HL-60/S4 treated with phorbol 12-myristate 13-acetate at 8.2 ng/mL for 4 days and 3 days (cell line): Measurements from ENCODE around the gene SCYL3.
"Not testable (repeated sequence)": the region's sequence is repeated elsewhere in the genome, so short reads cannot be mapped to it uniquely, and the experiment has no call there.

Experiments used
- in situ Hi-C: fragments of 300-500 bp; cut with MboI; formaldehyde crosslinking; loops from 2 replicates; pipeline ENCODE4 v1.15.0; 2022; ENCODE audit warnings: low sequenced_read_pairs

SCYL3 gene

DNA sequence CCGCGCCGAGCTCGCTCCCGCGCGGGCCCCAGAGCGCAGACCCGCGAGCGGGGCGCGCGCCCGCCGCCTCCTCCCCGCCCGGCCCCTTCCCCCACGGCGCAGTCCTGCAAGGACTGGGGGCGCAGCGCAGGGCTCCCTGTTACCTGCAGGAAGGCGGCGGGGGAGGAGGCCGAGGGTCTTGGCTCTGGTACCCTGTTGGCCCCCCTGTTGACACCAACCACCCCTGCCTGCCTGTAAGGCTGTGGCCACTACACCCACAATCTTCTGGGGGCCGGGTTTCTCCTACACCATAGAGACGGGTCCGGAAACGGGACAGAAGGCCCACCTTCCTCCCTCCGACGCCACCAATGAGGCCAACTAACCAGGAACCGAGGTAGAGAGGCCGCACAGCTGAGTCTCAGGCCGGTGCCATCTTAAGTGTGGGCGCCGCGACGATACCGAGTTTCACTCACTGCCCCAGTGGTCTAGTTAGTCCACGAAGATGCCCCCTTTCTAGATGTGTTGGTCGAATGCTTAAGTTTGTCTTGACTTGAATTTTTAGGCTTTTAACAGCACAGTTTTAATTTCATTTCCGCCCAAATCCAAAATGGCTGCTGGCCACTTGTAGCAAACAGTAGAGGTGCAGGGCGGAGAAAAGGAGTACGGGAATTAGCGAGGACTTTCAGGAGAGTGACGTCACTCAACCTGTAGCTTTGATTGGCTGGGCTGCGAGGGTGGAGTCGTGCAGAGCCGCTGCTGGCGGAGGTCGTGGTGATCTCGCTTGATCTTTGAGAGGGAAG, at the start of gene SCYL3:
TSS of gene SCYL3 (minus strand) at position 252 of the 779 bp plus-strand sequence. CDS start 5,056 bp downstream, outside the sequence.
- in situ Hi-C loops = no loop called here

DNA sequence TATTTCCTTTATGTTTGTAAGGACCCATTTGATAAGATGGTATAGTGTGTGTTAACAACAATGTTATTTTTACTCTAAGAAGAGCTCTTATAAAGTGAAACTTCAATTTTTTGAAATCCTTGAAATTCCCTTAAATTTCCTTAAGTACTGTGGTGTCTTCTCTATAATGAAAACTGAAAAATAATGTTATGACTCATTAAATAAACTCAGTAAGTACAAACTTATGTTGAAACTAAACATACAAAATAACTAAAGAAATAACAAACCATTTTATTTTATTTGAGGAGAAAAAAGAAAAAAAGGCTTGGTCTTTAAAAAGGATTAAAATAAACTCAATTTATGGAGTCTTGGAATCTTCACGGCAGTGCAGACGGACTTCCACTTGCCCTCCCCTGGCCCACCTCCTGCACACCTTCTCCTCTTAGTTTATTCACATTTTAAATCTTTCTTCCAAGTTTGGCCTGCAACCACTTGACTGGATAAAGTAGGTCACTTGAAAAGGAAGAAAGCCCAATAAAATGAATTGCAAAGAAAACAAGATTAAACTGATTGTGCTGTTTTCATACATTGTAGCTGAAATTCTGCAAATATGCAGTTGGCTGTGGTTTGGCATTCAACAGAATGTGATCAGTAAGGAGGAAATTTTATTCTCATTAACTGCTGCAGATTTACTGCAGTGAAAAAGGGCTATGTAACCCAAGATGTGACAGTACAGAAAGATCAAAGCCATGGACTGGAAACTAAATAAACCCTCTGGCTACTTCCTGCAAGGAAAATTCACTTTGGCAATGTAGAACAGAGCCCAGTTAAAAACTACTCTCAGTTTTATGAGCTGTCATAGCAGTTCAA, 48.5 kb upstream of the SCYL3 start:
- in situ Hi-C loops = no loop called here

GRCh38 chr1:169933984-169934725, 40.5 kb upstream of the SCYL3 start:
- in situ Hi-C loops = no loop called here

DNA sequence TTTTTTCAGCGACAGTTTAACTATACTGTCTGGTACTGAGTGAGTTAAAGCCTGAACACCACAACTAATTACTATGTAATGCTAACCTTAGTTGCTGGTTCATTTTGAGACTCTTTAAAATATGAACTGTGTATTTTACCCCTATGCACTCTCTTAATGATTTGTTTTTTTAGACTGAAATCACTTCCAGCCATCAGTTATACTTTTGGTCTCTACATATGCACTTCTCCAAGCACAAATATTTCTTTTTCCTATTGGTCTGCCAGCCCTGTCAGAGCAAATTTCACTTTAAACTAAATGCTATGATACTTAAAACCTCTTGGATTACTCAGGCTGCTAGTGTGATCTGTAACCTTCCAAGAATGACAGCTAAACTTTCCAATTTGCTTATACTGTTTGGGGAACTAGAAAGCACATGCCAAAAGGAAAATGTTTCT, 38.1 kb upstream of the SCYL3 start:
- in situ Hi-C loops = no loop called here

- in situ Hi-C loops = no loop called here
These were observed 35.5 kb upstream of the SCYL3 start for GRCh38 chr1:169929210-169929526.

DNA sequence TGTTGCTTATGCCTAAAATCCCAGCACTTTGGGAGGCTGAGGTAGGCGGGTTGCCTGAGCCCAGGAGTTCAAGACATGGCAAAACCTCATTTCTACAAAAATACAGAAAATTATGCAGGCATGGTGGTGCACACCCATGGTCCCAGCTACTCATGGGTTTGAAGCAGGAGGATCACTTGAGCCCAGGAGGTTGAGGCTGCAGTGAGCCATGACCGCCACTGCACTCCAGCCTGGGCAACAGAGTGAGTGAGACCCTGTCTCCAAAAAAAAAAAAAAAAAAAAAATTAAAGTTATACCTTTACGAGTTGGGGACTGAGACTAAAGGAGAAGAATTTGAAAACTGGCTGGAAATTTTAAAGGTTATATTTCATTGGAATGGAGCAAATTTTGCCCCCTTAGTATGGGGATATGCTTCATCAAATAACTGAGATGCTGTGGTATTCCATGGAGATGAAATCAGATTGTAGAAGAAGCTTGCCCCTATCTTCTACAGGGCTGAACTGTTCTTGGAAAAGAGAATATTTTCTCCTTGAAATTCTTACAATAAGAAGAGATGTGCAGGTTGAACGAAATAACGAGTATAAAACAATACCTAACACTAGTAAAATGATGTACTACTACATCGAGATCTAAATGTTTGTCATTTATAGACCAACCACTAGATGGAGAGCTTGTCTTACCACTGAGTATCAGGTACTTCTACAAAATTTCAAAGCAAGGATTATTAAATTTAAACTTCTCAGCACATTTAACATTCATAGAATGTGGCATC, 34.9 kb upstream of the SCYL3 start:
- in situ Hi-C loops = no loop called here

DNA sequence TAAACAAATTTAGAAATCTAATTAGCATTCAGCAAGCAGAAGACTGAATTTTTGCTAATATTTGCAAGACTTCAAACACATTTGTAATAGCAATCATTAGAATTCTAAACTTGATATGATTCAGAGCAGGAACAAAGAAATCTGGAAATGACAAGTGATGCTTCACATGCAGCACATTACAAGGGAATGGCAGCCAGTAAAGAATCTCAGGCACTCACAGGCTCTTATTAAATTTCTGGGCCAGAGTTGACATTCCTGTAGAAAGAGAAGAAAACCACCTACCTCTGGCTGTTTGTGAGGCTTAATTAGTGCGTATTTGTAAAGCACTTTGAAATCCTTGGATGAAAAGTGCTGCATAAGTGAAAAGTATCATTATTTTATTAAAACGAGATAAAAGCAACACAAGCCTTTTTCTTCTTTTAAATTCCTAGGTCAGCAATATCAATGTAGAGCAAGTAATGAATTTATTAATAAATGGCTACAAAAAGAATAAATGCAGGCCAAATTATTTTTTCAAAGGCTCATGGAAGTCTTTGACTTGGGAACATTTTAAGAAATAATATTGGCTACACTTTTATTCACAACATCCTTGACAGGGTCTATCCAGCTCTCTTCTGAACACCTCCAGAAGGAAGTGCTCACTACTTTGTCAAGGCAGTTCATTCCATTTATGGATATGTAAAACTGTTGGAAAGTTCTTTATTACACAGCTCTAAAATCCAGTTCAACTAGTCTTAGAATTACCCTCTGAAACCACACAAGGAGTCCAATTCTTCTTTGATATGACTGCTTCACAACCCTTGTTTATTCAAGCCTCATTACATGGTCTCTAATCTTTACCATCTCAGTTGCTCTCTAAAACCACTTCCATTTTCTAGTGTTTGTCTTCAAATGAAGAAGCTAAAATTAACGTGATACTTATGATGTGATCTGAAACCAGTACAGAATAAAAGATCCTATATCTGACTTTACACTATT, 32.1 kb upstream of the SCYL3 start:
- in situ Hi-C loops = no loop called here

DNA sequence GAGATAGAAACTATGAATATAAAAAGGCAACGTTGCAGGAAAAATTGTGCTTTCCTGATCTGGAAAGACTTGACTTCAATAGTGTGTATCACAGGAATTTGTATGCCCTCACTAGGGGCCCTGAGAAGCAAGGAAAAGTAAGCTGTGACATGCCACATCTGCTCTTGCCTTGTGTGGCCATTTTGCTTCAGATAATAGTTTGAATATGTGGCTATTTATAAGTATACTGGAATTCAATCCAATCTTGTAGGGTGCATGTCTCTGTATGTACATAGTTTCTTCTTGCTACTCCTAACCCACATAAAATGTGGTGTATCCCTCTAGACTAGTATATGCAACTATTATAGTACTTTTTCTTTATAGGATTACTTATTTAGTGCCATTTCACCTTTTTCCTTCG, 31.1 kb upstream of the SCYL3 start:
- in situ Hi-C loops = no loop called here

DNA sequence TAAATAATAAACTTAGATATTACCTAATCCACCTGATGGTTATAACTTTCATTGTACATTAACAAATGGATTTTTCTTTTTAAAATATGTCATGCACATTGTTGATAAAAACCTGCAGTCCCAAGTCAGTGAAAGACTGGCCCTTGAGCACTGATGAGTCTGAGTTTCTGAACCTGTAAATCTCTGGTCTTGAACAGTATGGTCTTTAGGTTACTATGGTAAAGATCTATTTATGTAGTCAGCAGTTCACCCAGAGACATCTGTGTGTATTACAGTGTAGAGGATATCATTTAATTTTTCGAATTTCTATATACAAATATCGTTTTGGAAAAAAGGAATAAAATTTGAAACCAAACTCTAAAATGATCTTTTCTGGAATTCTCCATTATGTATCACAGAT, 30.4 kb upstream of the SCYL3 start:
- in situ Hi-C loops = no loop called here

DNA sequence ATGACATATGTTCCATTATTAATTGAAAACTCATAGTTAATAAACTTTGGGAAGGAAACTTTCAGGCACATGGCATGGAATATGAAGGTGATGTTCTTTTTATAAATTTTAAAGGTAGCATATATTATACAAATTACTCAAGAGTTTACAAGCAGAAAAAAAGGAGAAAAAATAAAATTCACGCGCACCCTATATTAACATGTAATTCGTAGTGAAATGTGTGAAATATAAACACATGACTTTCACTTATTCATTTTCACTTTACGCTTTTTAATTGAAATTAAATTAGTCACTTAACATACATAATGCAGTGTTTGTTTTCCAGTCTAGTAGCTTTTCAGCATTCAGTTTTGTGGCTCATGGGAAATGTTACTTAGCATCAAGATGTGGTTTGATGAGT, 27.4 kb upstream of the SCYL3 start:
- in situ Hi-C loops = no loop called here

DNA sequence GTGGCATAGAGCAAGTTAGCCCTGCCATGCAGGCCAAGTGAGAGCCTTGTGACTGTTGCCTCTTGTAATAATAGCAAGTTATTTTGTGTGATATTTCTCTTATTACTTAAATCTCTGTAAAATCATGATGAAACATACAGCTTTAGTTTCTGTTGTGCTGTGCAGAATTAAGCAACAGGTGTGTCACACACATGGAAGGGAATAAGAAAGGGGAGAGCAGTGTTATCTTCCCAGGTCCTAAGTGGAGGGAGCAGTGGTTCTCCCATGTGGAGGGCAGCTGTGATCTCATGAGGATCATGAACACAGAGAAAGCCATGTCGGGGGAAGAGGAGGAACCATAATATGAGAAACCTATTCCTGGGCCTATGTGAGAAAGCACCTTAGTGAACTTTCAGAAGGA, 25.2 kb upstream of the SCYL3 start:
- in situ Hi-C loops = no loop called here

GRCh38 chr1:169918220-169918619, 24.5 kb upstream of the SCYL3 start:
- in situ Hi-C loops = not testable (repeated sequence)

DNA sequence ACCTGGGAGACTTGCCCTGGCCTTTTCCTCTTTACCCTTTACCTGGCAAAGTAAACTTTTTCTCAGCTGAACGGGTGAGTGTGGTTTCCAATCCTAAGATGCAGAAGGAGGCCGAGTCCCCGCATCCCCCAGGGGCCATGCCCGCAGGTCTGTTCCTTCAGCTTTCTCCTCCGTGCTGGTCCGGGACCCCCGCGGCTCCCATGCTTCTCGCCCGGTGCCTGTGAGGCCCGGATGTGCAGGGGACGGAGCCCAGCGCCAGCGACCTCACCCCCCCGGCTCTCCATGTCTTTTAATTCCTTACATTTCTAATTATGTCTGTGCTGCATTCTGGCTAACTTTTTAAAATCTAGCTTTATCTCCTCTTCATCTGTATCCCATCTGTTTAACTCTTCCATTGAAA, 21.5 kb upstream of the SCYL3 start:
- in situ Hi-C loops = no loop called here

DNA sequence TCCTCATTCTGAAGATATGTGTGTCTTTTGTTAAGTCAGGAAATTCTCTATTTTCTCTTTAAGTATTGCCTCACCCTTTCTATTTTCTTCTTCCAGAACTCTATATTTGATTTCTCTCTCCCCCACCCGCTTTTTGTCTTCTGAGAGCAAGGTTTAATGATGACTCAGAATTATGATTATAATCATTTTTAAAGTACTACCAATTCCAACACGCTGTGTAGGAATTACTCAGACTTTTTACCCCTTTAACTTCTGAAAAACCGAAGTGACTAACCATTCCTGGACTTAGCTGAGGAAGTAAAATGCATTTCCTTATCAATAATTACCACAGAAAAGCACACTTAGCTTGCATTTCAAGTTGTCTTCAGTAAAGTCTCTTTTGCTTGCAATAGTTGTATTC, 20.8 kb upstream of the SCYL3 start:
- in situ Hi-C loops = no loop called here

GRCh38 chr1:169909499-169909898, 15.8 kb upstream of the SCYL3 start:
- in situ Hi-C loops = no loop called here

DNA sequence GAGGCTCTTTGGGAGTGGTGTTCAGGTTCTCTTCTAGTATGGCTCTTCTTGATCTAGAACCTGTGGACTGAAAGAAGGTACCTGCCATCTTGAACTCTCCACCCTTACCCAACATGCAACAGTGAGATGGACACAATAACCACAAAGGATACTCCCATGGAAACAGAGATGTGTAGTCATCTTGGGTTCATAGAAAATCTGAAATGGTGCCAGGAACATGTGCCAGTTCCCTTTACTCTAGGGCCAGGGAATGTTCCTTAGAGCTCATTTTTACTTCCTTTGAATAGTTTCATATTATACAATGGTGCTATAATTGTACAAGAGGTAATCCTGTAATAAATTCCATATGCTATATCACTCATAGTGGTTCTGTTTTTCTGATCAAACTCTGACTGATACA, 13.2 kb upstream of the SCYL3 start:
- in situ Hi-C loops = no loop called here

DNA sequence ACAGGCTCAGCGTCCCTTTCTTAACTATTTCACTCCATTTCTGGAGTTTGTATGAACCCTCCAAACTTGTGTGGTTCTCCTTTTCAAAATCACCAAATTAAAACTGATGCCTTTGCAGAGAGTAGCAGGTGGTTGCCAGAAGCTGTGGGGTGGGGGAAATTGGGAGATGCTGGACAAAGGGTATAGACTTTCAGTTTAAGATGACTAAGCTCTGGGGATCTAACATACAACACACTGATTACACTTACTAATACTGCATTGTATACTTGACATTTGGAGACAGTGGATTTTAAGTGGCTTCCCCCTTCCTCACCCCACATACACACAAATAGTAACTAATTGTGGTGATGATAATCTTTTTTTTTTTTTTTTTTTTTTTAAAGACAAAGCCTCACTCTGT, 11.1 kb upstream of the SCYL3 start:
- in situ Hi-C loops = no loop called here

GRCh38 chr1:169902751-169903150, 9.1 kb upstream of the SCYL3 start:
- in situ Hi-C loops = no loop called here

DNA sequence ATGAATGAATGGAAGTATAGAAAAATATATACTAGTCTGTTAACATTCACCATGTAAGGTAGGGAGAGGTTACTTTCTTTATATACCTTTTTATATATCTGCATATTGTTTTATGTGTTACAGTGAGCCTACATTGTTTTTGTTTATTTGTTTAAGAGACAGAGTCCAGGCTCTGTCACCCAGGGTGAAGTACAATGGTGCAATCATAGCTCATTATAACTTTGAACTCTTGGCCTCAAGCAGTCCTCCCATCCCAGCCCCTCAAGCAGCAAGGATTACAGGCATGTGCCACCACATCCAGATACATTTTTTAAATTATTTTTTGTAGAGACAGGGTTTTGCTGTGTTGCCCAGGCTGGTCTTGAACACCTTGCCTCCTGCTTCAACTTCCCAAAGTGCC, 7.4 kb upstream of the SCYL3 start:
- in situ Hi-C loops = no loop called here

DNA sequence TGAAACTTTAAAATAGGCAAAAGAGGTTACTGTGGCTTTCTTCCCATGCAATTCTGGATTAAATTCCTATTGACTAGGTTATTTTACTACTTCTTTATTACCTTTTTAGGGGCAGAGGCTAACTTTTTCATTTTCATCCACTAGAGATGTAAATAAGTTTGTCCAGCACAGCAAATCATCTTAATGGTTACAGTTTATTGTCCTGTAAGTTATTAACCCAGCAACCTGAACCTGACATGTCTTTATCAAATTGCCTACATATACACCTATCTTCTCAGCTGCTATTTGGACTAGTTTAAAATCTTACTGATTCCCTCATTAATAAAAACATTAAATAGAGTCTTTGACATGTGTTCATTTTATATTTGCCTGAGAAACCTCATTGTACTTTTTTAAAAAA, 6.9 kb upstream of the SCYL3 start:
- in situ Hi-C loops = no loop called here
